Astrocyte (in vitro differentiated cells and primary cell): ENCODE results near the gene TNFAIP8L3. TPM values are rescaled to one million over a fixed set of nuclear protein-coding genes. Genes with fewer than 3 reads are reported as not detected.

ENCODE experiments used
- DNase-seq: peaks from one replicate; pipeline ENCODE4 v3.0.0-alpha.2; 2010; ENCODE audit warnings: low read depth
- FAIRE-seq: peaks from 2 replicates; lab custom pipeline; 2011; peaks lifted over from hg19 to GRCh38; lab: Jason Lieb, UNC
- H2AFZ ChIP-seq: 2 replicates; pipeline ENCODE4 v1.6.0; 2012; ENCODE audit warnings: low read depth, low read length, inconsistent platforms
- H3K27ac ChIP-seq: 2 replicates; pipeline ENCODE4 v1.5.1; 2011; ENCODE audit warnings: low read depth, low read length, inconsistent platforms
- H3K27me3 ChIP-seq: 2 replicates; pipeline ENCODE4 v1.6.0; 2011; ENCODE audit warnings: low read length, inconsistent platforms; ENCODE audit not compliant: insufficient read depth
- H3K36me3 ChIP-seq: 2 replicates; pipeline ENCODE4 v1.5.1; 2011; ENCODE audit warnings: low read length, inconsistent platforms; ENCODE audit not compliant: insufficient read depth
- H3K4me1 ChIP-seq: 2 replicates; pipeline ENCODE4 v1.5.1; 2011; ENCODE audit warnings: low read length, inconsistent platforms; ENCODE audit not compliant: insufficient read depth
- H3K4me2 ChIP-seq: 2 replicates; pipeline ENCODE4 v1.6.0; 2012; ENCODE audit warnings: low read length, inconsistent platforms
- H3K4me3 ChIP-seq: 2 replicates; pipeline ENCODE4 v1.5.1; 2011; ENCODE audit warnings: low read depth, mild to moderate bottlenecking, low read length, inconsistent platforms; ENCODE audit not compliant: insufficient read depth
- H3K79me2 ChIP-seq: 2 replicates; pipeline ENCODE4 v1.6.0; 2012; ENCODE audit warnings: mild to moderate bottlenecking, low read length, inconsistent platforms; ENCODE audit not compliant: insufficient read depth
- H3K9ac ChIP-seq: 2 replicates; pipeline ENCODE4 v1.6.0; 2012; ENCODE audit warnings: mild to moderate bottlenecking, low read length, inconsistent platforms
- H3K9me3 ChIP-seq: 2 replicates; pipeline ENCODE4 v1.5.1; 2012; ENCODE audit warnings: low read depth, mild to moderate bottlenecking, low read length, inconsistent platforms; ENCODE audit not compliant: insufficient read depth
- H4K20me1 ChIP-seq: 2 replicates; pipeline ENCODE4 v1.6.0; 2012; ENCODE audit warnings: low read length, inconsistent platforms; ENCODE audit not compliant: insufficient read depth
- H3K27ac Mint-ChIP-seq: one replicate; pipeline ENCODE4 v1.8.0; 2021; ENCODE audit warnings: mild to moderate bottlenecking, mixed read lengths; ENCODE audit not compliant: unreplicated experiment
- H3K27me3 Mint-ChIP-seq: one replicate; pipeline ENCODE4 v1.8.0; 2021; ENCODE audit warnings: low read depth, mixed read lengths; ENCODE audit not compliant: unreplicated experiment
- H3K36me3 Mint-ChIP-seq: one replicate; pipeline ENCODE4 v1.8.0; 2021; ENCODE audit warnings: low read depth, mixed read lengths; ENCODE audit not compliant: unreplicated experiment
- H3K4me1 Mint-ChIP-seq: one replicate; pipeline ENCODE4 v1.8.0; 2021; ENCODE audit warnings: low read depth, mixed read lengths; ENCODE audit not compliant: unreplicated experiment
- H3K4me3 Mint-ChIP-seq: one replicate; pipeline ENCODE4 v1.8.0; 2021; ENCODE audit warnings: mild to moderate bottlenecking, moderate library complexity, mixed read lengths; ENCODE audit not compliant: unreplicated experiment
- H3K9me3 Mint-ChIP-seq: one replicate; pipeline ENCODE4 v1.8.0; 2021; ENCODE audit warnings: mild to moderate bottlenecking, mixed read lengths; ENCODE audit not compliant: unreplicated experiment
- CTCF ChIP-seq: IDR thresholded peaks from 2 replicates; pipeline ENCODE4 v1.5.1; 2011; ENCODE audit warnings: low read depth, mild to moderate bottlenecking, inconsistent platforms, low read length, moderate library complexity; ENCODE audit not compliant: insufficient read depth
- EZH2 ChIP-seq: IDR thresholded peaks from 2 replicates; pipeline ENCODE4 v1.6.1; 2012; ENCODE audit warnings: mild to moderate bottlenecking, low read length, inconsistent platforms; ENCODE audit not compliant: insufficient read depth
- total RNA-seq: library from RNA; stranded (reverse); gene quantifications from 2 replicates; pipeline ENCODE4 v1.2.1, GENCODE V29; 2021

The TNFAIP8L3 gene
- total RNA-seq, 1 donor from 2014 or later, result 1.1 TPM

- Histone ChIP-seq H4K20me1 (no peaks in the 10 kb centered on the region), H3K9ac (no peak overlapping the region), H3K4me2 (no peak overlapping the region), H3K27ac (no peak overlapping the region), H3K4me1 (peaks cover 17% of the 10 kb centered on the region), H3K4me3 (no peak overlapping the region), H3K36me3 (no peaks in the 10 kb centered on the region), H2AFZ (no peak overlapping the region), H3K9me3 (no peaks in the 10 kb centered on the region), H3K79me2 (no peaks in the 10 kb centered on the region), H3K27me3 (no peaks in the 10 kb centered on the region)
- DNase-seq (no peak), FAIRE-seq (peak; percentile 58)
- H3K27me3 Mint-ChIP-seq, result peaks cover 10% of the 10 kb centered on the region
- H3K4me3 Mint-ChIP-seq, result no peak overlapping the region
- H3K9me3 Mint-ChIP-seq, result peaks cover 3% of the 10 kb centered on the region
- no peak for TF ChIP-seq CTCF
- TF ChIP-seq EZH2, result no peak
- H3K27ac Mint-ChIP-seq, result no peak overlapping the region
- H3K4me1 Mint-ChIP-seq, result peaks cover 13% of the 10 kb centered on the region
- no peaks in the 10 kb centered on the region for H3K36me3 Mint-ChIP-seq
Measured at GRCh38 chr15:51111061-51111460, 16.4 kb upstream of the TNFAIP8L3 start.

- Mint-ChIP-seq H3K27me3 (peaks cover 12% of the 10 kb centered on the region), H3K36me3 (no peaks in the 10 kb centered on the region), H3K9me3 (peaks cover 3% of the 10 kb centered on the region), H3K4me3 (no peak overlapping the region), H3K27ac (no peak overlapping the region), H3K4me1 (peaks cover 17% of the 10 kb centered on the region)
- Histone ChIP-seq H3K27me3 (no peaks in the 10 kb centered on the region), H3K9ac (no peak overlapping the region), H3K27ac (no peak overlapping the region), H4K20me1 (no peaks in the 10 kb centered on the region), H3K4me1 (peaks cover 17% of the 10 kb centered on the region), H3K36me3 (no peaks in the 10 kb centered on the region), H3K4me2 (no peak overlapping the region), H3K4me3 (no peak overlapping the region), H3K9me3 (no peaks in the 10 kb centered on the region), H3K79me2 (no peaks in the 10 kb centered on the region), H2AFZ (no peak overlapping the region)
- no peak for FAIRE-seq
- DNase-seq, result no peak
- TF ChIP-seq EZH2, result no peak
- TF ChIP-seq CTCF, result no peak
Measured at GRCh38 chr15:51110171-51110570, 15.5 kb upstream of the TNFAIP8L3 start.

- Histone ChIP-seq H3K27me3 (no peaks in the 10 kb centered on the region), H3K9ac (peak overlapping the region; percentile 32), H3K4me2 (peak overlapping the region; percentile 80), H2AFZ (peak overlapping the region; percentile 35), H3K79me2 (no peaks in the 10 kb centered on the region), H3K36me3 (no peaks in the 10 kb centered on the region), H3K27ac (peak overlapping the region; percentile 59), H3K4me3 (no peak overlapping the region), H3K9me3 (no peaks in the 10 kb centered on the region), H3K4me1 (peaks cover 23% of the 10 kb centered on the region), H4K20me1 (no peaks in the 10 kb centered on the region)
- Mint-ChIP-seq H3K4me1 (peaks cover 19% of the 10 kb centered on the region), H3K36me3 (peaks cover 2% of the 10 kb centered on the region), H3K9me3 (peaks cover 5% of the 10 kb centered on the region), H3K27ac (peak overlapping the region; percentile 42), H3K4me3 (no peak overlapping the region), H3K27me3 (peaks cover 23% of the 10 kb centered on the region)
- DNase-seq (peak; percentile 100), FAIRE-seq (peak; percentile 86)
- no peak for TF ChIP-seq EZH2
- no peak for TF ChIP-seq CTCF
Measured at GRCh38 chr15:51108933-51109550, 14.3 kb upstream of the TNFAIP8L3 start.
